HG03159 (cell line): ENCODE measurements around the gene MLH3.
A peak's percentile ranks its signal among the peaks of the same experiment; 100 is the strongest.

Experiments used
- ATAC-seq: cut with Tn5 transposase; IDR thresholded peaks from one replicate; pipeline ENCODE4 v1.9.1; 2021; ENCODE audit warnings: mild to moderate bottlenecking, moderate library complexity; ENCODE audit not compliant: unreplicated experiment

The MLH3 gene

GRCh38 chr14:75067212-75067611, 15.9 kb upstream of the MLH3 start:
- no peak for ATAC-seq

DNA sequence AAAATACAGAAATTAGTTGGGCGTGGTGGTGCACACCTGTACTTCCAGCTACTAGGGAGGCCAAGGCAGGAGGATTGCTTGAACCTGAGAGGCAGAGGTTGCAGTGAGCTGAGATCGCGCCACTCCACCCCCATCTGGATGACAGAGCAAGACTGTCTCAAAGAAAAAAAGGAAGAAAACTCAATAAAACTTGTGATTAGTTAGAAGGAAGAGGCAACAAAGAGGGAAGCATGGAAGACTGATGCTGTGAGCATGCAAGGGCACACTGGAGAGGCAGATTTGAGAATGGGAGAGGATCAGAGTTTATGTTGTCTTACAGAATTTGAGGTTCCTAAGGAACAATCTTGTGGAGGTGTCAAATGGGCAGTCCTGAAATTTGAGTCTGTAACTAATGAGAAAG, 15.4 kb upstream of the MLH3 start:
- ATAC-seq: no peak

DNA sequence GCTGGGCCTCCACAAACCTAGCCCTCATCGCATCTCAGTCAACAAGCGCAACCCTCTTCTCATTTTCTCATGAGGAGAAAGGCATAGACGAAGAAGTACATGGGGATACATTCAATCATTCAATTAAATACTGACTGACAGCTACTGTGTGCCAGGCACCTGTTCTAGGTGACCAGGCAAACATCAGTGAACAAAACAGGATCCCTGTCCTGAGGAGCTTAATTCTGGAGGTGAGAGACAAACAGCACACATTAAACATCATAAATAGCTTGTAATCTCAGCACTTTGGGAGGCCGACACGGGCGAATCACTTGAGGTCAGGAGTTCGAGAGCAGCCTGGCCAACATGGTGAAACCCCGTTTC, 12.9 kb upstream of the MLH3 start:
- ATAC-seq: peak; percentile 24

GRCh38 chr14:75063491-75064204, 12.4 kb upstream of the MLH3 start, which contains the start of gene ACYP1:
ACYP1 (minus strand) TSS chr14:75064024; CDS start chr14:75063553, 471 bp downstream.
- peak; percentile 97 for ATAC-seq

DNA sequence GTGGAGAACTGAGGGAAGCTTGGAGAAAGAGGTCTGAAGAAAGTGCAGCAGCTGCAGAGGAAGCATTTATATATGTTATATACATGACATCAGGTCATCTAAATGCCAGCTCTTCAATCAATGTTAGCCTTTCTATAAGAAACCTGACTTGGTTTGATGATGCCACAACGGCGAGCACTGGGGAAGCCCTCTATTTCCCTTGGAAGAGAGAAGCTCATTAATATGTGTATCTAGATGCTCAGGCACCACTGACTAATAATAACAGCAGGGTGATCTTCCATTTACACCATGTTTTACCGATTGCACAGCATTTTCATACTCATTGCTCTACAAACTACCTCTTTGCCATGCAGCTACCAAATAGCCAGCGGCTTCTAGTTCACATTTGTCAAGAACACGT, 11.7 kb upstream of the MLH3 start:
- ATAC-seq: no peak

GRCh38 chr14:75060420-75060819, 9.2 kb upstream of the MLH3 start:
- no peak for ATAC-seq

DNA sequence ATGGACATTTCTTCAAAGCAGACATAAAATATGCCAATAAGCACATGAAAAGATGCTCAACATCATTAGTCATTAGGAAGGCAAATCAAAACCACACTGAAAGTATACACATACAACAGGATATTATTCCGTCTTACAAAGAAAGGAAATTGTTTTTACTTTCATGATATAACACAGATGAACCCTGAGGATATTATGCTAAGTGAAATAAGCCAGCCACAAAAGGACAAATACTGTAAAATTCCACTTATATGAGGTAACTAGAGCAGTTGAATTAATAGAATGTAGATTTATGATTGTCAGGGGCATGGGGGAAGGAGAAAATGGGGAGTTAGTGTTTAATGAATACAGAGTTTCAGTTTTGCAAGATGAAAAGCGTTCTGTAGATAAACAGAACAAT, 8.4 kb upstream of the MLH3 start:
- no peak for ATAC-seq

GRCh38 chr14:75054421-75054820, 3.2 kb upstream of the MLH3 start:
- ATAC-seq: no peak

DNA sequence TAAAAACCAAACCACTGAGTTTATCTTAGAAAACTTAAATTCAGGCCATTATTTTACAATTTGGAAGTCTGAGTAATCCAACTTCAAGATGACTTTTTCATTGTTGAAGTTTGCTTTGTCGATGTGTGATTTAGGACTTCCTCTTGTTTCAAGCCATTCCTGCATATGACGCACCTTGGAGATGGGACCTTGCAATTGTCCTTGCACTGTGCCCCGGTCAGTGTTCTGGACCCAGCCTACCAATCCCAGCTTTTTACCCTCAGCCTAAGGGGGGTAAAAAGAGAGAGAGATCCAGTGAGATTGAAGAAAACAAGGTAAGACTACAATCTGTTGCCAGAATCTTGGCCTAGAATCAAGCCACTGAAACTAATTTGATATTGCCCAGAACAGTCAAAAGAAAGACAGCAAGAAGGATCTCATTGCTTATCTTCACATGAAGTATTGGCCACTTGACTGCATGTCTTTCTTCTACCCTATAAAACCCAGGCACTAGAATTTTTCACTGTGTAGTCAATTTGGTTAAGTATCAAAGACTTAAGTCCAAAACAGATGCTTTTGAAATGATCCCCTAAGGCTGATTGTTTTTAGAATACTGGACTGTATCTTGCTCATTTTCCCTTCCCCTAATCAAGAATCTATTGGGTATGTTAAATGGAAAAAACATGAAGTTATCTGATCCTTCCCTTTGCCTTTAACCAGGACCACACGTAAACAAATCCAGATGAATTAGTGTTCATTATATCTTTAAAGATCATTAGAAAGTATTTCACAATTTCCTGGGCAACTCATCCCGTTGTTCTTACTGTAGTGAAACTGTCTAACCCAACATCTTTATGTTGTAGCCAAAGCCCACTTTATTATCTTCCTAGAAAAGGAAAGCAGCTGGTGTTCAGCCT, 2.4 kb upstream of the MLH3 start:
- ATAC-seq: no peak

- ATAC-seq: peak; percentile 21
Measured at GRCh38 chr14:75051556-75051899, 261 bp upstream of the MLH3 start.

DNA sequence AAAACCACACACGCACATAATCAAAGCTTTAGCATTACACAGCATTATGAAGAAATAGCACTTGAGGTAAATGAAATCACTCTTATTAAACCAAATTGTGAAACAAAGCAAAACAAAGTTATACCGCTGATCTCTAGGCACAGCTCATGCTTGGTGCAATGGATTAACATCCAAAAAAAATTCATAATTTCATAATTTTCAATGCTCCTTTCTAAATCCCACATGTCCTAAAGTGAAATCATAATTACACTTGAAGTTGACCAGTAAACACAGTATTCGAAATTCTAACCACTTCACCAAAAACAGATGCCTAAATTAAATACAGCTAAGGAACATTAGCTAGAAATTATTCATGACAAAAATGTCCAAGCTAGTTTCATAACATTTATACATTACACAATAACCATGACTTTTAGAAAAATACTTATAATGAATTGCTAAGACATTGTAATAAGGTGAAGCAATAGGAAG, 1.5 kb downstream of the MLH3 start:
- ATAC-seq: no peak

- no peak for ATAC-seq
Measured at GRCh38 chr14:75049136-75049535, 2.1 kb downstream of the MLH3 start.

- no peak for ATAC-seq
Measured at GRCh38 chr14:75048101-75048500, 3.2 kb downstream of the MLH3 start.

DNA sequence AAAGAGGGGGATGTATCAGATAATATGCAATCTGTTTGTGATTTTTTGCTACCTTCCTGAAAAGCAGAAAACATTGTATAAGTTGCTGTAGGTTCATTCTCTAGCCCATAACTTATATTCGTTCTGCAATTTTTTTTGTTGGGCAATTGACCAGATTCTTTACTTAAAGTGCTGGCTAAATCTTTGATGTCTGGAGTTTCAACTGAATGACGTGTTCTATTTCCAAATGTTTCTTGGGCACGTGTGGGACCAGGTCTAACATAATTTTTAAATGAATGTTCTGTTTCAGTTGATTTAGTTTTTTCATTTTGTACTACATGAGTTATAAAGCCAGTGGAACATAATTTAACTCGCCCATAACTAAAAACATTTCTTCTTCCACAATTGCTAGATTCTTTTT, 3.8 kb downstream of the MLH3 start:
- ATAC-seq: no peak

DNA sequence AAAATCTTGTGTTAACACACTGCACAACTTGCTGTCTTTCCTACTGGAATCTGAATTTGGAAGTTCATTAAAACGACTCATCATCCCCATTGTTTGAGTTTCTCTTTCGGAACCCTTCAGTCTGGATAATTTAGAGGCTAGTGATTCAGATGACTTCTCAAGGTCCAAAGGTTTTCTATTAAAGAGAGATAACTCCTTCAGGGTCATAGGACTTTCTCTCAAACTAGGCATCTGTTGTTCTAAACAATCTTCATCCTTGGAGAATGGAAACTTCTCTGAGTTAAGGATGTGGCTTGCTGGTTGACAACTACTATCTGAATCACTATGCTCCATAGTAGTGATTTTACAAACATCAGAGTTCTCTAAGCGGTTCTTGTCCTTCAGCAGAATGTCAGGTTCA, 4.4 kb downstream of the MLH3 start:
- no peak for ATAC-seq

GRCh38 chr14:75046275-75046674, 5.0 kb downstream of the MLH3 start:
- ATAC-seq: no peak

- no peak for ATAC-seq
Measured at GRCh38 chr14:75044752-75045151, 6.5 kb downstream of the MLH3 start.

GRCh38 chr14:75044322-75044721, 6.9 kb downstream of the MLH3 start:
- no peak for ATAC-seq

DNA sequence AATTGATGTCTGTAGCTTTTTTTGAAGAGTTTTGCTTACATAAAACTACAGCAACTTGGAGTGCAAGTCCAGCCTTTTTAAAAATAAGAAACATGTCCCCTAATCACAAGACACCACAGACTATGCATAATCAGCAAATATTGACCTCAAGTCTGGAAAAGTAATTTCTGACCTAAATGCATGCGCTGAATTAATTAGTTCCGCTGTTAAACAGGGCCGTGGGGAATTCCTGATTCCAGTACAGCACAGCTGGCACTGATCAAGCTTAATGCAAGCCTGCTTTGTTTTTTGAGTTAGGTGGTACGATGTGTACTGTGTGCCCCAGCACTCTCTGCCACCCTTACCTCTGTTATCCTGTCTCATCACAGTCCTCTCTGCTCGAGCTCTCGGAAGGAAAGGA, 9.2 kb downstream of the MLH3 start:
- ATAC-seq: no peak

DNA sequence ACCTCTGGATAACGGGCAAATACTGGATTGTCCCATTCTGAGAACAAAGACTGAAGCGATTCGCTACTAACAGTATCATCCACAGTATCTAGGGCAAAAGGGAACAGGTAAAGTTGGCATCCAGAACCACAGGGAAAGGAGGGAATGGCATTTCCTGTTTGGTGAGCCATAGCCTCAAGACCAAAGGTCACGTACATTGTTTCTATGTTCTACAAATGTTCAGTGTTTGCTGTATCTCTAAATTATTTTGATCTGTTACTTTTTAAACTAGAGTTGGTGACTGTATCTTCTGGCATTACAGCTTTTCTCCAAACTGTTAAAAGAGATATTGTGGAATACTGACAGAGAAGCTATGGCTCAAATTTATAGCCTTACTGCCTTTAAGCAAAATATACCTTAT, 9.7 kb downstream of the MLH3 start:
- ATAC-seq: no peak

DNA sequence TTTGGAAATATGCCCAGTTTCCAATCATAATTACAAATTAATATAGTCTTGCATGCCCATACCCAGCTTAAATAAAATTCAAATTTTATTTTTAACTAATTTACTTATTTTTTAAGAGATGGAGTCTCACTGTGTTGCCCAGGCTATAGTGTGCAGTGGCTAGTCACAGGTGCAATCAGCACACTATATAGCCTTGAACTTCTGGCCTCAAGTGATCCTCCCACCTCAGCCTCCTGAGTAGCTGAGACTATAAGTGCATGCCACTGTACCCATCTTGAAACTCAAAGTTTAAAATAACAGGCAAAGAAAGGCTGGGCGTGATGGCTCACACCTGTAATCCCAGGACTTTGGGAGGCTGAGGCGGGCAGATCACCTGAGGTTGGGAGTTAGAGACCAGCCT, 10.3 kb downstream of the MLH3 start:
- no peak for ATAC-seq

DNA sequence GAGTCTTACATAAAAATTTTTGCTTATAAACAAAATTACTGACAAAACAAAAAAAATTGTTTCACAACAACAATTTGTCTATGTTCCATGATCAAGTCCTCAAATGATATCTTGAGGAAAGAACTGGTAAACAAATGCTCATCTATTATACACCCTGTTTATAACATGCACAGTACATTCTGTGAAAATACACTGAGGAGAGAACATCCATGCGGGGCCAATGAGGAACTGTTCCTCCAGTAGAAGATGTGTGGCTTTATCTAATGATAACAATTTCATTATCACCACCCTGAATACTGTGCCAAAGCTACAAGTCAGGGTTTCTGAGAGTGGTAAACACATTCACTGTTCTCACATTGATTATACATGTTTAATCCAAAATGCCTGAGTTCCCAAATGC, 10.8 kb downstream of the MLH3 start:
- ATAC-seq: no peak
